Transverse colon (tissue), 4 donors: ENCODE results near the gene APBB2. TPM values are rescaled to one million over a fixed set of nuclear protein-coding genes. Genes with fewer than 3 reads are reported as not detected.

ENCODE experiments used
- DNase-seq: peaks from one replicate; pipeline ENCODE4 v3.0.0-alpha.2; 2019
- H3K27ac ChIP-seq, 4 donors: fragments of 200-600 bp; sonication (generic); 2 replicates each; pipeline ENCODE4 v1.5.1; 2016 to 2018; ENCODE audit warnings: inconsistent platforms in 4 of 4
- H3K27me3 ChIP-seq: fragments of 200-600 bp; sonication (generic); 2 replicates; pipeline ENCODE4 v1.5.1; 2017; ENCODE audit warnings: inconsistent platforms
- H3K36me3 ChIP-seq, 4 donors: fragments of 200-600 bp; sonication (generic); 2 replicates each; pipeline ENCODE4 v1.5.1; 2017 to 2019; ENCODE audit warnings: inconsistent platforms in 4 of 4
- H3K4me1 ChIP-seq, 4 donors: fragments of 200-600 bp; sonication (generic); 2 replicates each; pipeline ENCODE4 v1.5.1; 2017 to 2020; ENCODE audit warnings: inconsistent platforms in 4 of 4
- H3K4me3 ChIP-seq, 4 donors: fragments of 200-600 bp; sonication (generic); 1 replicate in 1 of 4; 2 replicates in 3 of 4; pipeline versions ENCODE4 v1.5.1 to v1.6.1; 2017 to 2019; ENCODE audit warnings: inconsistent platforms in 4 of 4
- H3K9me3 ChIP-seq, 2 donors: fragments of 200-600 bp; sonication (generic); 2 replicates each; pipeline ENCODE4 v1.5.1; 2017 to 2019; ENCODE audit warnings: inconsistent platforms in 2 of 2
- EP300 ChIP-seq: sonication (generic); formaldehyde crosslinking; IDR thresholded peaks from one replicate; pipeline ENCODE4 v1.6.1; 2017; ENCODE audit warnings: antibody characterized with exemption, low read depth
- POLR2A ChIP-seq: fragments of 450-650 bp; IDR thresholded peaks from one replicate; pipeline ENCODE4 v1.6.1; 2016; ENCODE audit warnings: antibody characterized with exemption, mild to moderate bottlenecking, moderate library complexity
- POLR2AphosphoS5 ChIP-seq, 3 donors: sonication (generic); formaldehyde crosslinking; IDR thresholded peaks; one replicate each; pipeline ENCODE4 v1.6.1; 2016; ENCODE audit warnings: antibody characterized with exemption in 3 of 3
- WGBS, 2 donors: methylation state at CpG; one replicate each; pipeline ENCODE4 v1.1.5; 2018; ENCODE audit warnings: low coverage in 1 of 2; 5-methylcytosine and 5-hydroxymethylcytosine counted together
- in situ Hi-C, 4 donors: fragments of 200-750 bp; cut with MboI; loops; one replicate each; pipeline versions ENCODE4 v1.15.0 to v1.15.1; 2017; ENCODE audit warnings: low sequenced_read_pairs in 3 of 4, low pct_ligation_motif_present in 1 of 4, low pct_unique_long_range_greater_than_20kb in 1 of 4
- intact Hi-C: fragments of 100-400 bp; cut with DNase I; formaldehyde crosslinking; loops from one replicate; pipeline ENCODE4 v1.15.1; 2023; ENCODE audit warnings: low total_unique reads
- total RNA-seq, 4 donors: library from RNA; depleted of rRNA; stranded (reverse); fragments of >200 nt; gene quantifications; one replicate each; pipeline ENCODE4 v1.1.0, GENCODE V29; 2016
- TF ChIP-seq, protein P1 (sequence below), 5 experiments: fragments of 200-600 bp in 3 of 5; fragments of 450-650 bp in 2 of 5; sonication (generic) in 3 of 5; IDR thresholded peaks; 1 replicate in 2 of 5; 2 replicates in 3 of 5; pipeline ENCODE4 v1.5.1; 2016 to 2017; ENCODE audit warnings: antibody characterized with exemption in 5 of 5, inconsistent platforms in 3 of 5, mild to moderate bottlenecking in 2 of 5, moderate library complexity in 1 of 5

Gene APBB2
- total RNA-seq, 4 donors from 2014 or later = 37.1 to 138 (median 90.1) TPM

DNA sequence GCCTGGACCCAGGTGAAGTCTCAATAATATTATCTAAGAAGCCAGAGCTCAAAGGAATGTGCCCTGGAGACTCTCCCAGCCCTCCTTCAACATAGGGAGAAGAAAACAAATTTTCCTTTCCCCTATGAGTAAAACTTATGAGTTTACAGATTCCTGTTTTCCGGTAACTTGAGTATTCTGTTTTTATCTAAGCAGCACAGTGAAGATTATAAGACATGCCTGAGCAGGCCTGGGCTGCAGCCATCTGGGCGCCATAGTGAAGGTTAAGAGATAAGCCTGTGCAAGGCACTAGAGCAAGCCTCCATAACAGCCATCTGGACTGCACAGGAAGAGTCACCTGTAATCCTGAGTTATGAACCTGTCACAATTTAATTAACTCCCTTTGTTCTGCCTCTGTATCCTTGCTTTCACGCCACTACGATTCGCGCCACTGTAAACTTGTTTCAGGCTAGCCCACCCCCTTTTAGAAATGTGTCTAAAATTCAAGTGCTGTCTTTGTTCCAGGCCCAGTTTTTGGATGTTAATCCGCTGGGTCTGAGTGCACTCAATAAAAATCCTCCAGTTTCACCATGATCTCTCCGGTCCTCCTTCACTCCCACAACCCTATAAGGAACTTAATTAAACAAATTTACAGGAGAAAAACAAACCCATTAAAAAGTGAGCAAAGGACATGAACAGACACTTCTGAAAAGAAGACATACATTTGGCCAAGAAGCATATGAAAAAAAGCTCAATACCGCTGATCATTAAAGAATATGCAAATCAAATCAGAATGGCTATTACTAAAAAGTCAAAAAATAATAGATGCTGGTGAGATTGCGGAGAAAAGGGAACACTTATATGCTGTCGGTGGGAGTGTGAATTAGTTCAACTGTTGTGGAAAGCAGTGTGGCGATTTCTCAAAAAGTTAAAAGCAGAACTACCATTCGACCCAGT is 189.5 kb downstream of the APBB2 start:
- no peak for DNase-seq
- Histone ChIP-seq H3K36me3 (peaks cover 0 to 10% (median 3%) of the 10 kb centered on the region in 4 donors), H3K27ac (no peak overlapping the region), H3K4me1 (peaks cover 0 to 7% (median 0%) of the 10 kb centered on the region in 4 donors), H3K27me3 (no peaks in the 10 kb centered on the region), H3K4me3 (no peak overlapping the region), H3K9me3 (peaks cover 29 to 37% of the 10 kb centered on the region in 2 donors)
- 93 to 97% methylated on average over 11 to 13 of the region's 13 CpGs for WGBS, 2 donors
- no peak for TF ChIP-seq EP300
- TF ChIP-seq, protein P1, sequence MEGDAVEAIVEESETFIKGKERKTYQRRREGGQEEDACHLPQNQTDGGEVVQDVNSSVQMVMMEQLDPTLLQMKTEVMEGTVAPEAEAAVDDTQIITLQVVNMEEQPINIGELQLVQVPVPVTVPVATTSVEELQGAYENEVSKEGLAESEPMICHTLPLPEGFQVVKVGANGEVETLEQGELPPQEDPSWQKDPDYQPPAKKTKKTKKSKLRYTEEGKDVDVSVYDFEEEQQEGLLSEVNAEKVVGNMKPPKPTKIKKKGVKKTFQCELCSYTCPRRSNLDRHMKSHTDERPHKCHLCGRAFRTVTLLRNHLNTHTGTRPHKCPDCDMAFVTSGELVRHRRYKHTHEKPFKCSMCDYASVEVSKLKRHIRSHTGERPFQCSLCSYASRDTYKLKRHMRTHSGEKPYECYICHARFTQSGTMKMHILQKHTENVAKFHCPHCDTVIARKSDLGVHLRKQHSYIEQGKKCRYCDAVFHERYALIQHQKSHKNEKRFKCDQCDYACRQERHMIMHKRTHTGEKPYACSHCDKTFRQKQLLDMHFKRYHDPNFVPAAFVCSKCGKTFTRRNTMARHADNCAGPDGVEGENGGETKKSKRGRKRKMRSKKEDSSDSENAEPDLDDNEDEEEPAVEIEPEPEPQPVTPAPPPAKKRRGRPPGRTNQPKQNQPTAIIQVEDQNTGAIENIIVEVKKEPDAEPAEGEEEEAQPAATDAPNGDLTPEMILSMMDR (IDR thresholded peaks at IDR 0.05) = no peak
- TF ChIP-seq POLR2A = no peak
- no peak for TF ChIP-seq POLR2AphosphoS5 (IDR thresholded peaks at IDR 0.05)
- in situ Hi-C loops = no loop called here
- intact Hi-C loops = no loop called here

DNA sequence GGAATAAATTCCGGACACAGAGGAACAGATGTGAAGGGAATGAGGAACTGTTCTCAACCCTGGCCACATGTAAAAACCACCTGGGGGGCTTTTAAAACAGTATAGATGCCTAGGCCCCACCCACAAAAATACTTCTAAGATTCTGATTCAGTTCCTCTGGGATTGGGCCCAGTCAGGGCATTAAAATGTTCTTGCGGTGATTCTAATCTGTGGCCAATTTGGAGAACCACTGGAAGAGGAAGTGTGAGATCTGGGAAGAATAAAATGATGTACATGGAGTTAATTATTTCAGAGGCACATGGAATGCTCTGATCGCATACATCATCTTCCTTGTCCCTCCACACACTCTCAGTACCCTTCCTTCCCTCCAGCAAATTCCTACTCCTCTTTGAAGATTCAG is 192.2 kb downstream of the APBB2 start:
- in situ Hi-C loops = no loop called here
- Histone ChIP-seq H3K27me3 (no peaks in the 10 kb centered on the region), H3K4me1 (no peaks in the 10 kb centered on the region), H3K9me3 (peaks cover 29 to 37% of the 10 kb centered on the region in 2 donors), H3K4me3 (no peak overlapping the region), H3K36me3 (peaks cover 0 to 10% (median 3%) of the 10 kb centered on the region in 4 donors), H3K27ac (no peak overlapping the region)
- TF ChIP-seq, protein P1 (IDR thresholded peaks at IDR 0.05) = no peak
- TF ChIP-seq EP300 (no peak), POLR2AphosphoS5 (IDR thresholded peaks at IDR 0.05) (no peak), POLR2A (no peak)
- 91% methylated on average over 3 of the region's 3 CpGs; no CpG with 5 or more reads in 1 of the 2 donors for WGBS, 2 donors
- intact Hi-C loops = no loop called here
- no peak for DNase-seq

DNA sequence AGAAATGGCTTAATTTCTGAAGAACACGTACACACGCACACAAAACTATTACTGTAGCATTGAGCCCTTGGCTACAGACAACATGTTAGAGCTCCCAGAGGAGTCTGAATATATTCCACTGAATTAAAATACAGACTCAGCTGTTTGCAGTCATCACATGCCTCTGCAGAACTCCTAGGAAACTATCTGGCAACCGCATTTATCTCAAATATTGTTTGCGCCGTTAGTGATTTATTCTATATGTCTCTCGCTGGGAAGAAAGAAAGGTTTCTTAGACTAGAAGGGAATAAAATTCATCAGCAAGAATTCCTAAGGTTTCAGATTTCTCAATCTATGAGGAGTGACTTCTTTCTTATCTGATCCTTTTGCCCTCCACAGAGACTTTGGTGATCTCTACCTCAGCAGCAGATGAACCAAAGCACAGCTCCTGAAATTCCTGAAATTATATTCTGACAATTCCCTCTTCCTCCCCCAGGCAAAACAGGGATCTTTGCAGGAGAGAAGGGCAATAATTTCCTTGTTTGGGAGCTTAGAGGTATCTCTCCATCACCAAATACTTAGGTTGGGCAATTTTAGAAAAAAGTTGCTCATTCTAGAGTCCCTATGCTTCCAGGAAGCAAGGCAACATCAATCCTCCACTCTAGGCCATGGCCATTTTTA is 199.2 kb downstream of the APBB2 start:
- H3K9me3 ChIP-seq = no peaks in the 10 kb centered on the region
- no peak for DNase-seq
- H3K36me3 ChIP-seq = no peaks in the 10 kb centered on the region
- intact Hi-C loops (no loop called here), in situ Hi-C loops (no loop called here)
- TF ChIP-seq EP300 = no peak
- no peak for TF ChIP-seq POLR2AphosphoS5 (IDR thresholded peaks at IDR 0.05)
- no peak for TF ChIP-seq POLR2A
- TF ChIP-seq, protein P1 (IDR thresholded peaks at IDR 0.05) = no peak
- H3K27me3 ChIP-seq = no peaks in the 10 kb centered on the region
- no peaks in the 10 kb centered on the region for H3K4me1 ChIP-seq
- no peak overlapping the region for H3K27ac ChIP-seq
- WGBS, 2 donors = 87 to 97% methylated on average over 3 to 6 of the region's 6 CpGs
- H3K4me3 ChIP-seq = no peak overlapping the region

DNA sequence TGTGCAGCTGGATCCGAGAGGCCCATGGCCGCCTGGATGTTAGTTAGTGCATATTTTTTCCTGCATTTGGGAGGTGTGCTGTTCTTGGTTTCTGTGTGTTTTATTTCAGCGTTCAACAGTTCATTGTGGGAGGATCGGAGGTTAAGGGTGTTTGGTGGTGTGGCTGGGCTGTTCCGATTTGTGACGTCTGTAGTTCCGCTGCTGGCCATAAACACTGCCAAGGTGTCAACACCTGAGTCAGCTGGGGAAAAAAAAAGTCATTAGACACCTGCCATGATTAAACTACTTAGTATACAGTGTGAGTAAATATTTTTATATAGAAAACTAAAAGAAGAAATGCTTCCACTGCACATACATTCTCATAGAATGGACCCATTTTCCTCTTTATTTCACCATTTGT is 200.2 kb downstream of the APBB2 start:
- WGBS, 2 donors = 90% methylated on average over 7 of the region's 7 CpGs; no CpG with 5 or more reads in 1 of the 2 donors
- Histone ChIP-seq H3K36me3 (no peaks in the 10 kb centered on the region), H3K4me3 (no peak overlapping the region), H3K27ac (no peak overlapping the region), H3K9me3 (no peaks in the 10 kb centered on the region), H3K27me3 (no peaks in the 10 kb centered on the region), H3K4me1 (no peaks in the 10 kb centered on the region)
- TF ChIP-seq POLR2A (no peak), POLR2AphosphoS5 (IDR thresholded peaks at IDR 0.05) (no peak), EP300 (no peak)
- TF ChIP-seq, protein P1 (IDR thresholded peaks at IDR 0.05) = no peak
- intact Hi-C loops (no loop called here), in situ Hi-C loops (no loop called here)
- no peak for DNase-seq
